Skeletal muscle cell (primary cell): ENCODE results near the gene BTBD9.
A peak's percentile ranks its signal among the peaks of the same experiment; 100 is the strongest.

Experiments
- DNase-seq: peaks from one replicate; pipeline ENCODE4 v3.0.0-alpha.2; 2010; ENCODE audit warnings: low read depth
- H3K4me3 ChIP-seq: 2 replicates; pipeline ENCODE4 v1.5.1; 2011; ENCODE audit warnings: low read depth, mild to moderate bottlenecking, control low read depth, low read length, moderate library complexity

BTBD9 gene

DNA sequence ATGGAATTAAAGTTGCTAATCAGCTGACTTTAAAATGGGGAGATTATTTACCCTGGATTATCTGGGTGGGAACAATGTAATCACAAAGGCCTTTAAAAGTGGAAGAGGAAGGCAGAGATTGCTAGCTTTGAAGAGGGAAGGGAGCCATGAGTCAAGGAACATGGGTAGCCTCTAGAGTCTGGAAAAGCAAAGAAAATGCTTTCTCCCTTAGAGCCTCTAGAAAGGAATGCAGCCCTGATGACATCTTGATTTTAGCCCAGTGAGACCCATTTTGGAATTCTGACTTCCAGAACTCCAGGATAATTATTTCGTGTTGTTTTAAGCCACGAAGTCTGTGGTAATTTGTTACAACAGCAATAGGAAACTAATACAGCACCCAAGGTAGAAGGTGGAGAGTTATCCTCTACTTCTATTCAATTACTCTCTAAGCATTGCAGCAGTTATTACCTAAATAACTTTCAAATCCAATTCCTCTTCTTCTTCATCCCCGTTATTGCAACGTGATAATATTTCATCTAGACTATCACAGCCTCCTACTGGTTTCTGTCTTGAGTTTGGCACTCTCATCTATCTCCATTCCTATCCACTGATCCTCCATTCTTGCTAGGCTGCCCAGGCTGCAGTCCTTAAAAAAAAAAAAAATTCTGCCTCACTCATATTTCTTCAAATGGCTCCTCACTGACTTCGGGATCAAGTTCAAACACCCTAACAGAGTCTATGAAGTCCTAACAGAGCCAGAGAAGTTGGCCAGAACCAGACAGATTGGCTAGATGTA lies 224.3 kb downstream of the BTBD9 start:
- DNase-seq: no peak
- no peak overlapping the region for H3K4me3 ChIP-seq

DNA sequence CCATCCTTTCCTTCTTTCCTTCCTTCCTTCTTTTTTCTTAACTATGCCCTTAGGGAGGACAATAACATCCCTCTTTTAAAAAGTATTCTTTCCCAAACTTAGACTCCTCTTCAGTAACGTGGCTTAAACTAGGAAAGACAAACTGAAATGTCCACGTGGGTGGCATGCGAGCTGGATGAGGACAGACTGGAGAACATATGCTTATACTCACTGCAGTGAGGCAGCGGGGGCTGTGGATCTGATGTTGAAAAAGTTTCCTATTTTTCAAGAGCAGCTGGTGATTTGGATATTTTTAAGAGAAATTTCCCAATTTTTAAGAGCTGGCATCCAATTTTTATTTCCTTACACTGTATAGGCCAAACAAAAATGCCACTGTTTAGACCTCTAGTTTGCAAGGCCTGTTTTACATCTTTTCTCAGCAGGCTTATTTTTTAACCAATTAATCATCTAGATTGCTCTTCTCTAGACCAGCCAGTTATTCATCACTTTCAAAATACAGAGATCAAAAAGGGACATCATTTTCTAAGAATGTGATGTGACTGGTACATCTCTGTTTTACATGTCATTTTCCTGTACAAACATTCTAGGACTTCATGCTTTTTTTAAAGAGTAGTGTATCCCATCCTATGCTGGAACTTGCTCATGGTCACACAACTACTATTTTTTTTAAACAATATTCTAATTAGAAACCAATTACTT lies 226.5 kb downstream of the BTBD9 start:
- H3K4me3 ChIP-seq: no peak overlapping the region
- no peak for DNase-seq

DNA sequence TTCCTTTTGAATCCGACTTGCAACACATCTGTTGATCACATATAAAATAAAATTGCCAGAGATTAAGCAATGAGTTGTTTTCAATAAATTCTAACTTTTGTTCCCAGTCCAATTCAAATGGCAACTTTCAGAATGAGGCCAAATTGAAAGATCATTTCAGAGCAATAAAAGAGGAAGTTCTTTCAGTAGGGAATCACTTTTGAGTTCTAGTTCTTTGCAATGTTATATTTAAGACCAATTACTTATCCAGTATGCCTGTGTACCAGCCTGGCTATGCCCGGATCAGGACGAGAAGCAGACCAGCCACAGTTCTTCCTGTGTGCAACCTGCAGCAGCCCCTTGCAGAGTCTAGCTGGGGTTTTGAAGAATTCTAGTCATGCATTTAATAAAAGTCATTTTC lies 232.5 kb downstream of the BTBD9 start:
- H3K4me3 ChIP-seq: no peak overlapping the region
- no peak for DNase-seq

DNA sequence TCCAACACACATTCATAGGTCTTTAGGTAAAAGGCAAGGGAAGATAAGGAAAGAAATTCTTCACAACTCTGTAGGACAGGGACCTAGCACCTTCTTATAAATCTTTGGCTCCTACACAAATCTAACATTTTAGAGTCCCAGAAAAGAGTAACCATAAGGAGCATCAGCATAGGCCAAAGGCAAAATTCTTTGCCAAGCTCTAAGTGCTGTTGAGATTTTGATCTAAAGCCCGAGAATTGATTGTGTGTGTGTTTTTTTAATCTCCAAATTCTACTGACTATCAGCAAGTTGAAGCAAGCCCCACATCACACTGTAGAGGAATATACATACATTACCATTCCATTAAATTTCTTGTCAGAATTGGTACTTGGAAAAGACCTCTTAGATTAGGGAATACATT lies 233.6 kb downstream of the BTBD9 start:
- H3K4me3 ChIP-seq: no peak overlapping the region
- DNase-seq: no peak

DNA sequence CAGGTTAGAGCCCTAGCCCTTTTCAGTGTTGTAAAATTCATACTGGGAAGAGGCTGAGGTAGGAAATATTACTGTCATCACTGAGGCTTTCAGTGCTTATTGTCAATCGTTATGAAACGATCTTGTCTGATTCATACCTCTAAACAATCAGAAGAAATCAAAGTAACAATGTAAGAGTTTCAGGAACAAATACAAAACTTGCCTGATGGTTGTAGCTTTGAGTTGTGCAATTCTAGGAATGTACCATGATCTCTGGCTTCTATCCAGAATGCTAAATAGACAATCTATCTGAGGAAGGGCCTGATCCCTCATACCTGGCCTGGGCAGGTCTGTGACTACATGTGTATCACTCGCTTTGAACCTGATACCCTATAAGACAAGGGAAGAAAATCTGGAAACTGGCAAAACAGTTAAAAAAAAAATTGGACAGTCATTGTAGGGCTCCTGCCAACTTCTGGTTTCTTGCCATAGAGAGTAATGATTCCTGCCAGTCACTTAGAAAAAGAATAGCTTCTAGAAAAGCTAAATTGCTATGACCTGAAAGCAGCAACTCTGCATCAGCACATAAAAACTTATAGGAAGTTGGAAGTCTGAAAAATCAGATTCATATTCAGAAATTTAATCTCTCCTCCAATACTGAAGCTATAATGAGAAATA lies 234.7 kb downstream of the BTBD9 start:
- no peak for DNase-seq
- no peak overlapping the region for H3K4me3 ChIP-seq

DNA sequence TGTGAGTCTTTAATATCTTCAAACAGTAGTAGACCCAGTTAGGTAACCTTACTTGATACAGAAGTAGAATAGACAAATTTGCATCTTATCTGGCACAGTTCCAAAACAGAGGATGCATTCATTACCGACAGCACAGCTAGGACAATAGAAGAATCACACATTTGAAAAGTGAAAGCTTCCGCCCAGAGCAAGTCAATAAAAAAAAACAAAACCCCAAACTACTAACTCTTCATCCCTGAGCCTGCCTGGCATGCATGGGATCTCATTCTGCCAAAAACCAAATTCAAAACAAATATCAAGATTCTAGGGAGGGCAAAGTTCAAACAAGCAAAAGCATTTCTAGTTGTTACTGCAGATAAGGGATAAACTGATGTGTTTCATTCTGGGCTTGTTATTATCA lies 235.4 kb downstream of the BTBD9 start:
- no peak overlapping the region for H3K4me3 ChIP-seq
- DNase-seq: no peak

DNA sequence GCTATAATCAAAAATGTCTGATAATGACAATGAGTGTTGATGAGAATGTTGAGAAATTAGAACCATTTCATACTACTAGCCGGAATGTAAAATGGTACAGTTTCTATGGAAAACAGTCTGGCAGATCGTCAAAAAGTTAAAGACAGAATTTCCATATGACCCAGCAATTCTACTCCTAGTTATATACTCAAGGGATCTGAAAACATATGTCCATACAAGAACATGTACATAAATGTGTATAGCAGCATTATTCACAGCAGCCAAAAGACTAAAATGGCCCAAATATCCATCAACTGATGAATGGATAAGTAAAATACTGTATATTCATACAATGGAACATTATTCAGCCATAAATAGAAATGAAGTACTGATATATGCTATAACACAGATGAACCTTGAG lies 236.2 kb downstream of the BTBD9 start:
- DNase-seq: no peak
- H3K4me3 ChIP-seq: no peak overlapping the region

DNA sequence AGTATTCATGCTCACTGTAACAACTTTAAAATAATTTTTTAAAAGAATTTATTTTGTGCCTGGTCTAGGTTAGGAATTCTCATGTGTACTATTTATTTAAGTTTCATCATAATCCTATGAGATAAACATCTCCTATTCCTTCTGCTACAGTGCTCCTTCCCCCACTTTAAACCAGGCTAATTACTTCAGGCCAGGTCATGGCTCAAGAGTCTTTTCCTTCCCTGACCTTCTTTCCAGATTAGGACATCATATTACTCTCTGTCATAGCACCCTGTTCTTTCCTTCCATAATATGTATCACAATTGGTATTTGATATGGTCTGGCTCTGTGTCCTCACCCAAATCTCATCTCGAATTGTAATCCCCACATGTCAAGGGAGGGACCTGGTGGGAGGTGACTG lies 239.0 kb downstream of the BTBD9 start:
- DNase-seq: no peak

DNA sequence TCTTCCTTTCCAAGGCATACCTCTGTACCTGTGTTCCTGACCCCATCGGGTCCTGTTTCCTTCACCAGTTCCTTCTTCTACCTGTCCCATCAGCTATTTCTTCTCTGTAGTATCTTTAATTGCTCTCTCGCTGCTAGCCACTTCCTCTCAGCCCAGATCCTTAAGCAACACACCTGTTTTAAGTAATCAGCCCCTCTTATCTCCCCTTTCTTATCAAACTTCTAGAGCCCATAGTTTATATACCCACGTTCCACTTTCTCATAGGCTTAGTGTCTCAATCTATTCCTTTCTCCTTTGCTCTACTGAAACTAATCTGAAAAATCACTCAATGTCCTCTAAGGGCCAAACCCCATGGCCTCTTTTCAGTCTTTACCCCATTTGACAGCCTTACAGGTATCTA lies 239.6 kb downstream of the BTBD9 start:
- no peak for DNase-seq
- H3K4me3 ChIP-seq: no peak overlapping the region

More for the DNA sequence above, 239.0 kb downstream of the BTBD9 start:
- H3K4me3 ChIP-seq: no peak overlapping the region

DNA sequence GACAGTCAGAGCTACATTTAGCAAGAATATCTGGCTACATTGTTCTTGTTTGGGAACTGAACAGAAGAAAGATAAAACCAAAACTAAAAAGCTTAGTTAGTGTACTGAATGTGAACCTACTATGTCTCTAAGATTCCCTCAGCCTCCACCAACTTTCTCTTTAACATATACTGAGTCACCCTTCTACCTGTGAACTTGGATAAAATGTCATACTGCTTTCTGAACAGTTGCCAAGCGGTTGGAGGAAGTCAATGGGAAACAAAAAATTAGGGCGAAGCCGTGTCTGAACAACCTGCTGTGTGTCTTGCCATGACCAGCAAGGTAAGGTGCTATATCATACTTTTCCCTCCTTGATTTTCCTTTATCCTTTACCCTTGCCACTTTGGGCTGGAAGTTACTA lies 243.5 kb downstream of the BTBD9 start:
- no peak overlapping the region for H3K4me3 ChIP-seq
- no peak for DNase-seq

DNA sequence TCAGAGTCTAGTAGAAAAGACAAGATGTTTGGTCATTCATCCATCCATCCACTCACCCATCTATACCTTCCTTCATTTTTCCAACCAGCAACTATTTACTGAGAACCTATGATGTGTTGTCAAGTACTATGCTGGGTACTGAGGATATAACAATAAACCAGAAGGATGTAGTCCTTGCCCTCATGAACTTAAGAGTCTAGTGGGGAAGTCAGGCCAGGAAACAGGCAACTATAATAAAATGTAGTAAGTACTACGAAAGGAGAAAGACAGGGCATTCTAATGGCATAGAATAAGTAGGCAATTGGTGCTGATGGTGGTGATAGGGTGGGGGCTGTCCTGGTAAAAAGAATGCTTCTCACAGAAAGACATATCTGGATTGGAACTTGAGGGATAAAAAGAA lies 245.7 kb downstream of the BTBD9 start:
- H3K4me3 ChIP-seq: no peak overlapping the region
- no peak for DNase-seq

DNA sequence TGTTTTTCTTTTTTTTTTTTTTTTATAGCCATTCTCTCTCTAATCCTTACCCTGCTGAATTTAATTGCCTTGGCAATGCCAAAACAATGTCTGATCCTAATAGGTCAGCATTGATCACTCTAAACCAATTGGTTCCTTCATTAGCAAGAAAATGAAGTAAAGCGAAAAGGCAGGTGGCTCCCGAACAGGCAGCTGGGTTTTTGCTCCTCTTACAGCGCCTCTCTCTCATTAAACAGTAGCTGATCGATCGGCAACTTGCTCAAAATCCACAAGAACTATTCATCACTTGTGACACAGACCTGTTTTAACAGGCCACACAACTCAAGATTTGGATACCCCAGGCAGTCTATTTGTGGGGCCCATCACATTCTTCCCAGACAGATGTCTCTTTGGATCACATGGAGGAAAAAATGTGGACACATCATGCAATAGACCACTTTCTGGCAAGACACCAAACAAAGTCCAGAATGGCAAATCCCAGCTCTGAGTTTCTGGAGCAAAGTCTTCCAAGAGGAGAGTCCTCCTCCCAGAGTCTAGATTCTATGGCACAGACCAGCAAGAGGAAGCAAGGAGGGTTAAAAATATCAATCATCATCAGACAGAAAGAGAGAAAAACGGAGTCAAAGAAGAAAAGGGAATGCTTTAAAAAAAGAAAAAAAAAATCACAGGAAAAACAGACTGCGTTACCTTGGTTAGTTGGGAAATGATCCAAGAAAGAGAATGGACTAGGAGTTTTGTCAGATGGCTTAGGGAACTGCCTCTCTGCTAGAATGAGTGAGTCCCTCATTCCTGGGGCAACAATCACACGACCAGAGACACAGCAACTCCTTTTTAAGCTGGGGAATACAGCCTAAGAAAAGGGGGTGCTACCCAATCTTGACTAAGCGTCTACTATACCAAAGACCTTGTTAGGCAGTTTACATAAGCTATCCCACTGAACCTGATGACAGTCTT lies 247.8 kb downstream of the BTBD9 start:
- no peak for DNase-seq
- H3K4me3 ChIP-seq: no peak overlapping the region

DNA sequence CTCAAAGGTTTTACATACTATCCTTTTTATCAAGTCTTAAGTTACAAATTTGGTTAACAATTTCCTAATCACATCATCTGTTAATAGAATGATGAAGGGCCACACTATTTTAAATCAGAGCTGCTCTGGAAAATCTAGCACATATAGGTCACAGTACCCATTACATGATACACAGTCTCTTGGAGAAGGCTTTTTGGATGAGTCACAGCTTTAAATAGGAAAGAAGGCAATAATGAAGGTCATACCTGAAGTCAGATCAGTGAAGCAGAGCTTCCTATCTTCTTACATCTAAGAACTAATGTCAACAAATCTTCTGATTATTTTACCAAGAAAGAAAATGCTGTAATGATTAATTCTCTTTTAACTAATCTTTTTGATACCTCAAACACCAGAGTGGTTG lies 248.5 kb downstream of the BTBD9 start:
- H3K4me3 ChIP-seq: no peak overlapping the region
- no peak for DNase-seq

DNA sequence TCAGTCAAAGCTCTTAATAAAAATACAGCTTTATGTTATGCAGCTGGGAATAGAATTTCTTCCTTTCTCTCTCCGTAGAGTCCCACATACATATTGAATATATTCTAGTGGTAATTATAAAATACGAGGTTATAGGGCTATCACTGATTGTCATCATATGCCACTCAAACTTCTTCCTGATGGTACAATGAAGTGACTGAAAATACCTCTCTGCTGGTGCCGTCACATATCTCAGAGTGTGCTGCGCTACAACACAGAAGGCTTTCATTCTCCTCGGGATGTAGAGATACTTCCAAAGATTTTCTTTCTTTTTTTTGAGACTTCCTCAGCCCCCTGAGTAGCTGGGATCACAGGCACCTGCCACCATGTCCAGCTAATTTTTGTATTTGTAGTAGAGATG lies 249.9 kb downstream of the BTBD9 start:
- no peak for DNase-seq
- no peak overlapping the region for H3K4me3 ChIP-seq

DNA sequence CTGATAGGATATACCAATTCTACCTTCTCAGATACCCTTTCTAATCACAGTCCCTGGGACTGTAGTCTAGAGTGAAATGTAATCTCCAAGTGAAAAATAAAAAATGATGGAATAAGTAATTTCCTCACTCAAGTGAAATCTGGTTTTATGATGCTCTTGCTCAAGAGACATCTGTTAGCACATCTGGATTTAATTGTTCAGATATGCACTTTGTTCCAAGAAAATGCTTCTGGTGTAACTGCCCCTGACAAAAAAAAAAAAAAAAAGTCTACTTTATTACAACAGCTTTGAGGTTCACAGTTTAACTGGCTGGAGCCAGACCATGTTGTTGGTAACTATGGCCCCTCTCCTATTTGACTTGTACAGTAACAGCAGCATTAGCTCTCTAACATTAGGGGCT lies 251.8 kb downstream of the BTBD9 start:
- peak; percentile 69 for DNase-seq
- no peak overlapping the region for H3K4me3 ChIP-seq

DNA sequence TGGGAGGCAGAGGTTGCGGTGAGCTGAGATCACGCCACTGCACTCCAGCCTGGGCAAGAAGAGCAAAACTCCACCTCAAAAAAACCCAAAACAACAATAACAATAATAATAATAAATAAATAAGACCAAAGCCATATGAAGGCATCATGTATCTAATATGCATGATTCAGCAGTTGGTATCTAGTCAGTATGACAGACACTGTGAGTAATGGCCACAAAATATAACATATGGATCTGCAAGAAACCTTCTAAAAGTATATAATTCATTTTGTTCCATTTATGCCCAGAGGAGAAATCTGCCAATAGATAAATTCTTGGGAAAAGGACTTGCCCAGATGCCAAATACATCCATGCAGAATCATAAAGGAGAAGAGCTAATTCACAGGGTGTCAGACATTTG lies 252.3 kb downstream of the BTBD9 start:
- H3K4me3 ChIP-seq: no peak overlapping the region
- no peak for DNase-seq

DNA sequence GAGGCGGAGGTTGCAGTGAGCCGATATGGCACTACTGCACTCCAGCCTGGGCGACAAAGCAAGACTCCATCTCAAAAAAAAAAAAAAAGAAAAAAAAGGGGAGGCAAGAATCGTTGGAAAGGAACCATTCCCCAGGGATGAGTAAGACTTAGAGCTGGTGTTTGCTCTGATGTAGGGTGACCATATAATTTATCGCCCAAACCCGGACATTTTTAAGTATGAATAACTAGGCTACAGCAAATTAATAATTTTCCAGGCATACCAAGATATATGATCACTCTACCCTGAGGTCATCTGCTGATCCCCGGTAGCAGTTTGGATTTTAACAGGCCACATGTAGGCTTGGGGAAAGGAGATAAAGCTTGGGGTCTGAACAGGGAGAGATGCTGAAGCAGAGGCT lies 260.9 kb downstream of the BTBD9 start:
- no peak overlapping the region for H3K4me3 ChIP-seq
- DNase-seq: no peak

DNA sequence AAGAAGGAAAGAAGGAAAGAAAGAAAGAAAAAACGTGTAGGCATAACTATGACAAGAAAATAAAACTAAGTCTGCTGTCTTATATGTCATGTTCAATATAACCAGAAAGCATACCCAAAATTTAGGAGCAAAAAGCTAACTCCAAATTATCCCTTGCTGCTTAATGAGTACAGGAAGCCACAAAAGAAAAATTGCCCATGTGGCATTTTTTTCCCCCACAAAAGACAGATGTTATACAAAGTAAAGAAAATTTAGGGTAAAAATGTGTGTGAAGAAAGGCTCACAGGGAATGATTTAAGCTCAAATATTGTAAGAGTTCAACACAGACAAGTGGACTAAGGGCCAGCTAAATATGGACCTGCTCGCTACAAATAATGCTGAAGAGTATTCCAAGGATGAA lies 263.8 kb downstream of the BTBD9 start:
- no peak overlapping the region for H3K4me3 ChIP-seq
- DNase-seq: no peak

DNA sequence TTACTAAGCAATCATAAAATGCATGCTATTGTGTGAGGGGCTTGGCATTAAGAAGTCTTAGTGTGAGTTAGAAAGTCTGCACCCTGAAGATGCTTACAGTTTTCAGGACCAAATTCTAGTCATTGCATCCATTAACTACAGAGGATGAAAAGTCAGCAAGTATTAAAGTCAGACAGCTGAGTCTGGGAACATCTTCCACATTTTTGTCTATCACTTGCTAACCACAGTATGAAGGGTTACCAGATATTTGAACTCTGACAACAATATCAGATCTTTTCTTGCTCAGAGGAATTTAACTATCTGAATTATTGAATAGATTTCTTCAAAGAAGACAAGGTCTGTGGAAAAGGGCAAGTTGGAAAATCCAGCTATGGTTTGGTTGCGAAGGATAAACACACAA lies 264.4 kb downstream of the BTBD9 start:
- no peak overlapping the region for H3K4me3 ChIP-seq
- no peak for DNase-seq

DNA sequence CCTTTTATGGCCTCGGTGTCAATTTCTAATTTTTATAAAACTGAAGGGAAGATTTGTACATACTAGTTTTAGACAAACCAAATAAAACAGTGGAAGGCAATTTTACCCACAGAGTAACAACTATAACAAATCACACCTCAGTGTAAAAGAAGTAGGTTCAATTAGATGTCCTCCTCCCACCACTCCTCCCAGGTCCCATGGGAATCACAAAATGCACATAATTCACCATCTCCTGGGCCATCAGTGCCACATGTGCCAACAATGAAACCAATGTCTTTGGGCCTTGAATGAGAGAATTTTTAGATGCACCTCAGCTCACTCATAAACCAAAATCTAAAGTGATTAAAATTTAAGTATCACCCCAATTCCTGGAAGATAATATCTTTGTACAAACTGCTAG lies 267.8 kb downstream of the BTBD9 start:
- no peak for DNase-seq
- no peak overlapping the region for H3K4me3 ChIP-seq
